ENCODE results near the gene GAS7. TPM values are rescaled to one million over a fixed set of nuclear protein-coding genes. Genes with fewer than 3 reads are reported as not detected.

GAS7 gene
- total RNA-seq, 6 donors from 2014 or later: 19.9 to 87.1 (median 41.5) TPM

GRCh38 chr17:9968008-9968407 is 230.4 kb downstream of the GAS7 start:
- 68 to 75% methylated on average over 4 of the region's 5 CpGs for WGBS, 2 donors
- TF ChIP-seq CTCF (IDR thresholded peaks at IDR 0.05): no peak
- no peak for TF ChIP-seq EP300 (IDR thresholded peaks at IDR 0.05)
- H3K4me3 ChIP-seq: no peak overlapping the region
- ATAC-seq (ENCODE audit: low FRiP score in 2 of 2) (no peak), DNase-seq (no peak)
- H3K27me3 ChIP-seq: no peaks in the 10 kb centered on the region
- no peak overlapping the region for H3K27ac ChIP-seq
- no peaks in the 10 kb centered on the region for H3K9me3 ChIP-seq
- no peaks in the 10 kb centered on the region for H3K36me3 ChIP-seq
- peaks cover 4 to 10% (median 8%) of the 10 kb centered on the region in 4 donors for H3K4me1 ChIP-seq

- Histone ChIP-seq H3K27ac (no peak overlapping the region), H3K4me1 (no peaks in the 10 kb centered on the region), H3K27me3 (peaks cover 0 to 2% (median 0%) of the 10 kb centered on the region in 4 donors), H3K36me3 (peaks cover 0 to 3% (median 0%) of the 10 kb centered on the region in 4 donors), H3K4me3 (no peak overlapping the region), H3K9me3 (no peaks in the 10 kb centered on the region)
- TF ChIP-seq POLR2A (IDR thresholded peaks at IDR 0.05) (no peak), EP300 (IDR thresholded peaks at IDR 0.05) (no peak), POLR2AphosphoS5 (IDR thresholded peaks at IDR 0.05) (no peak), CTCF (IDR thresholded peaks at IDR 0.05) (no peak)
- 13 to 18% methylated on average over 15 to 22 of the region's 22 CpGs for WGBS, 2 donors
- no peak for DNase-seq
- ATAC-seq (ENCODE audit: low FRiP score in 2 of 2): peak in 1 of 2 donors; percentile 49
These were observed 238.9 kb downstream of the GAS7 start for GRCh38 chr17:9959377-9959981.

- peaks cover 0 to 2% (median 0%) of the 10 kb centered on the region in 4 donors for H3K27me3 ChIP-seq
- H3K36me3 ChIP-seq: peaks cover 0 to 3% (median 0%) of the 10 kb centered on the region in 4 donors
- 38 to 40% methylated on average over 19 of the region's 19 CpGs for WGBS, 2 donors
- H3K4me1 ChIP-seq: no peaks in the 10 kb centered on the region
- no peak for TF ChIP-seq POLR2AphosphoS5 (IDR thresholded peaks at IDR 0.05)
- no peak for TF ChIP-seq POLR2A (IDR thresholded peaks at IDR 0.05)
- no peak for TF ChIP-seq CTCF (IDR thresholded peaks at IDR 0.05)
- no peak for TF ChIP-seq EP300 (IDR thresholded peaks at IDR 0.05)
- DNase-seq (no peak), ATAC-seq (ENCODE audit: low FRiP score in 2 of 2) (peak in 1 of 2 donors; percentile 7)
- no peaks in the 10 kb centered on the region for H3K9me3 ChIP-seq
- no peak overlapping the region for H3K27ac ChIP-seq
- H3K4me3 ChIP-seq: no peak overlapping the region
These were observed 239.7 kb downstream of the GAS7 start for GRCh38 chr17:9958586-9959281.

GRCh38 chr17:9957244-9957643 is 241.2 kb downstream of the GAS7 start:
- 61 to 87% methylated on average over 8 of the region's 8 CpGs for WGBS, 2 donors
- no peak for ATAC-seq (ENCODE audit: low FRiP score in 2 of 2)
- peaks cover 0 to 3% (median 0%) of the 10 kb centered on the region in 4 donors for H3K36me3 ChIP-seq

More at GRCh38 chr17:9957244-9957643, 241.2 kb downstream of the GAS7 start:
- H3K27me3 ChIP-seq: peaks cover 0 to 2% (median 0%) of the 10 kb centered on the region in 4 donors
- H3K4me3 ChIP-seq: no peak overlapping the region
- H3K9me3 ChIP-seq: no peaks in the 10 kb centered on the region
- H3K4me1 ChIP-seq: no peaks in the 10 kb centered on the region
- no peak for DNase-seq
- TF ChIP-seq POLR2A (IDR thresholded peaks at IDR 0.05): no peak
- no peak for TF ChIP-seq POLR2AphosphoS5 (IDR thresholded peaks at IDR 0.05)
- TF ChIP-seq CTCF (IDR thresholded peaks at IDR 0.05): no peak
- no peak overlapping the region for H3K27ac ChIP-seq
